Activated naive CD4-positive, alpha-beta T cell treated with Interleukin-2 at 50 U/mL for 16 hours (primary cell): Measurements from ENCODE around the gene PCED1A.
"Not testable (repeated sequence)": the region's sequence is repeated elsewhere in the genome, so short reads cannot be mapped to it uniquely, and the experiment has no call there.

Source experiments
- DNase-seq: peaks from one replicate; pipeline ENCODE4 v3.0.0-alpha.2; 2020

Gene PCED1A

DNA sequence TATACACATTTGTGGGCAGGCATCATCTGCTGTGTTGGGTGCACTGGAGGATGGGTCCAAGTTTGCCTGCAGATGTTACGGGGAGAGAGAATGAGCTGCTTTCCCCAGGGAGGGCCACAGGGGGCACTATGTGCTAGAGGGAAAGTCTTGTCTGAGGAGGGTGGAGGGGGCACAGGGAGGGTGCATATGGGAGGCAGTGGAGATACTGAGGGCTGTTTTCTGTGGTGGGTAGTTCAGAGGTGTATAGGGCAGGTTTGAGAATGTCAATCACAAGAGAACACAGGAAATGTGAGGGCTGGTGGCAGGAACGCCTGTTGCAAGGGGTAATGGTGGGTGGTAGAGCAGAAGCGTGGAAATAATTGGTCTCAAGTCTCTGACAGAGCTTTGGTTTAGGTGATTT is 25.2 kb upstream of the PCED1A start:
- peak; percentile 20 for DNase-seq

DNA sequence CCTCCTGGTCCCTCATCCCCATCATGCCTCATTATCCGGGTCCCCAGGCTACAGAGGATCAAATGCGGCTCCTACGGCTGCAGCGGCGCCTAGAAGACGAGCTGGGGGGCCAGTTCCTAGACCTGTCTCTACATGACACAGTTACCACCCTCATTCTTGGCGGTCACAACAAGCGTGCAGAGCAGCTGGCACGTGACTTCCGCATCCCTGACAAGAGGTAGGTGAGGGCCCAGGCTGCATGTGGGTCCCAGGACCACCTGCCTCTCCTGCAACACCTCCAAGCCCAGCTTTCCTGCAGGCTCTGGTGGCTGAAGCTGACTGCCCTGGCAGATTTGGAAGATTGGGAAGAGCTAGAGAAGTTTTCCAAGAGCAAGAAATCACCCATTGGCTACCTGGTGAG is 24.6 kb upstream of the PCED1A start:
- no peak for DNase-seq

- no peak for DNase-seq
Measured at GRCh38 chr20:2864626-2865025, 24.2 kb upstream of the PCED1A start.

- DNase-seq: no peak
Measured at GRCh38 chr20:2859330-2860121, 19.1 kb upstream of the PCED1A start.

GRCh38 chr20:2858591-2858990 is 18.1 kb upstream of the PCED1A start:
- DNase-seq: no peak

GRCh38 chr20:2851086-2851485 is 10.6 kb upstream of the PCED1A start:
- no peak for DNase-seq

- no peak for DNase-seq
Measured at GRCh38 chr20:2849529-2849928, 9.1 kb upstream of the PCED1A start.

GRCh38 chr20:2847802-2848201 is 7.3 kb upstream of the PCED1A start:
- no peak for DNase-seq

GRCh38 chr20:2846698-2847097 is 6.2 kb upstream of the PCED1A start:
- no peak for DNase-seq

DNA sequence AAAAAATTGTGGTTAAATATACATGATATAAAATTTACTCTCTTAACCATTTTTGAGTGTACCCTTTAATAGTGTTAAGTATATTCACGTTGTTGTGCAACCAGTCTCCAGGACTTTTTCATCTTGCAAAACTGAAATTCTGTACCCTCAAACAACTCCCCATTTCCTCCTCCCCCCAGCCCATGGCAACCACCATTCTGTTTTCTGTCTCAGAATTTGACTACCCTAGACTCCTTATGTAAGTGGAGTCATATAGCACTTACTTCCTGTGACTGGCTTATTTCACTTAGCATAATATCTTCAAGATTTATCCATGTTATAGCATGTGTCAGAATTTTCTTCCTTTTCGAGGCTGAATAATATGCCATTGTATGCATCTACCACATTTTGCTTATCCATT is 5.2 kb upstream of the PCED1A start:
- DNase-seq: no peak

GRCh38 chr20:2840967-2841531 is 594 bp upstream of the PCED1A start:
- DNase-seq: peak; percentile 44

DNA sequence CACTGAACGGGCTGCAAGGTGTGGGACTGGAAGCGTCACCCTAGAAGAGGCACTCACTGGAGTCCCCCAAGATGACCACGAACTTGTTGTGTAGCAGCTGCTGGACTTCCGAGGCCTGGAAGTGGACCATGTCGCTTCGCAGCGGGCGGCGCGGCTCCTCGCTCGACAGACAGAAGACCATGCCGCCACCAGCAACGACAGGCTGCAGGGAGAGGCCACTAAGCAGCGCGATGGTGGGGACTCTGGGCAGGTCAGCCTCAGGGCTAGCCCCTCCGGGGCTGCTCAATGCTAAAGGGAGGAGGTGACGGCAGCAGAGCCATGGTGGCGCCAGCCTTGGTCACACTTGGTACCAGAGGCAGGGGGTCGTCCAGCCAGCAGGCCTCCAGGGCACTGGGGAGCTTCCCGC is 720 bp downstream of the PCED1A start:
- no peak for DNase-seq

- no peak for DNase-seq
Measured at GRCh38 chr20:2838847-2839671, 1.4 kb downstream of the PCED1A start.

GRCh38 chr20:2838170-2838797 is 2.2 kb downstream of the PCED1A start:
- no peak for DNase-seq

GRCh38 chr20:2837221-2837960 is 3.1 kb downstream of the PCED1A start:
- no peak for DNase-seq

DNA sequence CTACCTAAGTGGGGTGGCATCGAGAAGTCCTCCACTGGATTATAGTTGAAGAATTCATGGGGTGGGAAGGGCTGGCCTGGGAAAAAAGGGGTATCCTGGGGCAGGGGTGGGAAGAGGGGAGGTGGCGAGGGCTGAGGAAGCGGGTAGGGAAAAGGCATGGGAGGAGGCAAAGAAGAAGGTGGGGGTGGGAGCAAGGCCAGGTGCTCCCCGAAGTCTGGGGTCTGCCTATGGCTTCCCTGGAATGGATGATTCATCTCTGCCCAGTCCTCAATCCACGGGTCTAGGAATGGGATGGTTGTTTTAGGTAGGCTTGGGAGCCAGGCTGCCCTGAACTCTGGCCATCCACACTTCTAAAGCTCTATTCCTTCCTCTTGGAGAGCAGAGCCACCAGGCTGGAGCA is 4.4 kb downstream of the PCED1A start:
- no peak for DNase-seq

DNA sequence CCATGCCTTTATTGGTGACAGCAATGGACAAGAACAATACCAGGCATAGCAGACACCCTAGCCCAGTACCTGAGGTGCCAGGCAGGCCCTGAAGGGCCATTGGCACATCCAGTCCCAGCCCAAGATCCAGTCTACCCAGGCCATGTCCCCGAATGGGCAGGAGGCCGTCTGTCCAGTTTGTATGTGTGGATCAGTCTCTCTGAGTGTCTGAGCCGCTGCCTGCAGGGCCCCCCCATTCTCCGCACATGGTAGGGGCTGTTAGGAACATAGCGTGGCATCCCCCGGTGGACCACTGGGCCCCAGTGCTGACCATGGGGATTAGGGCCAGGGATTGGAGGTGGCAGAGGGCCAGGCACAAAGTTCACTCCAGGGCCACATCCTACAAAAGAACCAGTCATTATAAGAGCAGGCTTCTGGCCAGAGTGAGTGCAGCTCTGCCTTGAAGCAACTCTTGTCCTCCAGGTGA is 5.1 kb downstream of the PCED1A start:
- no peak for DNase-seq

GRCh38 chr20:2834401-2835110 is 5.9 kb downstream of the PCED1A start:
- DNase-seq: no peak

GRCh38 chr20:2833761-2834160 is 6.7 kb downstream of the PCED1A start:
- DNase-seq: no peak

DNA sequence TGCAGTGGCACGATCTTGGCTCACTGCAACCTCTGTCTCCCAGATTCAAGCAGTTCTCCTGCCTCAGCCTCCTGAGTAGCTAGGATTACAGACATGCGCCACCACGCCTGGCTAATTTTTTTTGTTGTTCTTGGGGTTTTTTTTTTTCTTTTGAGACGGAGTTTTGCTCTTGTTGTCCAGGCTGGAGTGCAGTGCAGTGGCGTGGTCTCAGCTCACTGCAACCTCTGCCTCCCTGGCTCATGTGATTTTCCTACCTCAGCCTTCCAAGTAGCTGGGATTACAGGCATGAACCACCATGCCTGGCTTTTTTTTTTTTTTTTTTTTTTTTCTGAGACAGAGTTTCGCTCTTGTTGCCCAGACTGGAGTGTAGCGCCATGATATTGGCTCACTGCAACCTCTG is 9.2 kb downstream of the PCED1A start:
- DNase-seq: not testable (repeated sequence)

DNA sequence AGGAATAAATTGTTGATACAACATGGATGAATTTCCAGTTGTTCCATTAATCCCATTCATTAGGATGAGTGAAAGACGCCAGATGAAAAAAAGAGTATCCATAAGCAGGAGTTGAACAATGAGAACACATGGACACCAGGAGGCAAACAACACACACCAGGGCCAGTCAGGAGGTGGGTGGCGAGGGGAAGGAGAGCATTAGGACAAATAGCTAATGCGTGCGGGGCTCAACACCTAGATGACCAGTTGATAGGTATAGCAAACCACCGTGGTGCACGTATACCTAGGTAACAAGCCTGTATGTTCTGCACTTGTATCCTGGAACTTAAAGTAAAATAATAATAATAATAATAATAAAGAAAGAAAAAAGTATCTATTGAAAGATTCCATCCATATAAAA is 11.1 kb downstream of the PCED1A start:
- no peak for DNase-seq

GRCh38 chr20:2826655-2827054 is 13.8 kb downstream of the PCED1A start:
- no peak for DNase-seq
